ENCODE results near the gene PMF1. TPM values are rescaled to one million over a fixed set of nuclear protein-coding genes. Genes with fewer than 3 reads are reported as not detected.

Gene PMF1
- total and polyA plus RNA-seq, 2 donors from 2014 or later = 65.6 to 110 TPM

GRCh38 chr1:156226782-156227181 lies 14.0 kb downstream of the PMF1 start:
- no peak overlapping the region for H3K9ac ChIP-seq (ENCODE audit: low read length in 3 of 3)
- FAIRE-seq (no peak), DNase-seq (no peak)
- H3K9me3 ChIP-seq (ENCODE audit: control insufficient read depth in 2 of 3, insufficient read depth in 1 of 3, low read length in 3 of 3) = no peaks in the 10 kb centered on the region
- TF ChIP-seq CTCF (IDR thresholded peaks at IDR 0.05; ENCODE audit: borderline replicate concordance, extremely low read depth, insufficient read depth) = no peak
- H3K4me3 ChIP-seq (ENCODE audit: low read length in 3 of 3) = no peak overlapping the region
- intact Hi-C loops (cut with DNase I) = loop anchor here (5.0 kb wide), 1 partner anchor 79 kb away; no protein-coding TSS in a partner anchor
- H3K27ac ChIP-seq (ENCODE audit: low read depth in 2 of 2, low read length in 2 of 2) = no peak overlapping the region
- peaks cover 0 to 2% (median 0%) of the 10 kb centered on the region in 3 donors for H3K4me1 ChIP-seq (ENCODE audit: control insufficient read depth in 2 of 3, insufficient read depth in 2 of 3, low read depth in 1 of 3, low read length in 3 of 3)
- H3K36me3 ChIP-seq (ENCODE audit: control insufficient read depth in 2 of 3, insufficient read depth in 3 of 3, low read length in 3 of 3) = peaks cover 0 to 18% (median 14%) of the 10 kb centered on the region in 3 donors
- no peaks in the 10 kb centered on the region for H3K27me3 ChIP-seq (ENCODE audit: control insufficient read depth, insufficient read depth, low read length)

GRCh38 chr1:156228501-156228900 lies 15.7 kb downstream of the PMF1 start:
- no peaks in the 10 kb centered on the region for H3K4me1 ChIP-seq (ENCODE audit: control insufficient read depth in 2 of 3, insufficient read depth in 2 of 3, low read depth in 1 of 3, low read length in 3 of 3)
- intact Hi-C loops (cut with DNase I) = loop anchor here (5.0 kb wide), 1 partner anchor 81 kb away; no protein-coding TSS in a partner anchor
- no peak overlapping the region for H3K4me3 ChIP-seq (ENCODE audit: low read length in 3 of 3)
- FAIRE-seq (no peak), DNase-seq (no peak)
- no peak overlapping the region for H3K27ac ChIP-seq (ENCODE audit: low read depth in 2 of 2, low read length in 2 of 2)
- no peak for TF ChIP-seq CTCF (IDR thresholded peaks at IDR 0.05; ENCODE audit: borderline replicate concordance, extremely low read depth, insufficient read depth)
- no peak overlapping the region for H3K9ac ChIP-seq (ENCODE audit: low read length in 3 of 3)
- H3K9me3 ChIP-seq (ENCODE audit: control insufficient read depth in 2 of 3, insufficient read depth in 1 of 3, low read length in 3 of 3) = no peaks in the 10 kb centered on the region
- H3K36me3 ChIP-seq (ENCODE audit: control insufficient read depth in 2 of 3, insufficient read depth in 3 of 3, low read length in 3 of 3) = peaks cover 0 to 8% (median 8%) of the 10 kb centered on the region in 3 donors
- H3K27me3 ChIP-seq (ENCODE audit: control insufficient read depth, insufficient read depth, low read length) = no peaks in the 10 kb centered on the region

GRCh38 chr1:156229809-156230472 lies 17.1 kb downstream of the PMF1 start:
- Histone ChIP-seq H3K4me1 (ENCODE audit: control insufficient read depth in 2 of 3, insufficient read depth in 2 of 3, low read depth in 1 of 3, low read length in 3 of 3) (no peaks in the 10 kb centered on the region), H3K9me3 (ENCODE audit: control insufficient read depth in 2 of 3, insufficient read depth in 1 of 3, low read length in 3 of 3) (no peaks in the 10 kb centered on the region), H3K27me3 (ENCODE audit: control insufficient read depth, insufficient read depth, low read length) (no peaks in the 10 kb centered on the region), H3K36me3 (ENCODE audit: control insufficient read depth in 2 of 3, insufficient read depth in 3 of 3, low read length in 3 of 3) (peaks cover 3 to 10% (median 5%) of the 10 kb centered on the region in 3 donors), H3K9ac (ENCODE audit: low read length in 3 of 3) (no peak overlapping the region), H3K27ac (ENCODE audit: low read depth in 2 of 2, low read length in 2 of 2) (no peak overlapping the region), H3K4me3 (ENCODE audit: low read length in 3 of 3) (no peak overlapping the region)
- no peak for TF ChIP-seq CTCF (IDR thresholded peaks at IDR 0.05; ENCODE audit: borderline replicate concordance, extremely low read depth, insufficient read depth)
- intact Hi-C loops (cut with DNase I) = loop anchor here (5.0 kb wide), 1 partner anchor 83 kb away; no protein-coding TSS in a partner anchor
- FAIRE-seq (no peak), DNase-seq (no peak)

Measured in kidney (tissue), 14 donors.